NT2/D1 (cell line): ENCODE measurements around the gene BCAM.

Experiments
- SUZ12 ChIP-seq: IDR thresholded peaks from 2 replicates; pipeline ENCODE4 v1.6.1; 2011; ENCODE audit not compliant: insufficient read length, insufficient read depth; ENCODE audit errors: extremely low read depth
- YY1 ChIP-seq: IDR thresholded peaks from 2 replicates; pipeline ENCODE4 v1.6.1; 2011; ENCODE audit not compliant: insufficient read length, insufficient read depth

- TF ChIP-seq YY1 (no peak), SUZ12 (no peak)
Observed at GRCh38 chr19:44823373-44823698, 14.4 kb downstream of the BCAM start.
